SK-N-SH (cell line): ENCODE results near the gene HECW1. TPM values are rescaled to one million over a fixed set of nuclear protein-coding genes. Genes with fewer than 3 reads are reported as not detected.

ENCODE experiments used
- CTCF ChIA-PET: fragments of 300-600, 350-600 bp; formaldehyde crosslinking; extraction: SDS; loops from one replicate; lab custom pipeline; 2021; lab: Yijun Ruan, JAX
- POLR2A ChIA-PET: fragments of 350-600 bp; sonication (Branson Sonifier 250); formaldehyde crosslinking; extraction: SDS; loops from one replicate; lab custom pipeline; 2020; ENCODE audit warnings: antibody characterized with exemption, inconsistent platforms; lab: Yijun Ruan, JAX
- DNase-seq: peaks from one replicate; pipeline ENCODE4 v3.0.0; 2012
- H2AFZ ChIP-seq: fragments of 200-600 bp; sonication (generic); 2 replicates; pipeline ENCODE4 v1.8.1; 2016; ENCODE audit warnings: antibody characterized with exemption, mild to moderate bottlenecking, low read depth
- H3F3A ChIP-seq: fragments of 200-600 bp; sonication (generic); replicated peaks from 2 replicates; pipeline ENCODE3; 2016; ENCODE audit warnings: antibody characterized with exemption, mild to moderate bottlenecking; ENCODE audit not compliant: insufficient read depth
- H3K27ac ChIP-seq, 2 experiments: fragments of 200-500 bp in 1 of 2; fragments of 200-600 bp in 1 of 2; sonication (Bioruptor generic) in 1 of 2; sonication (generic), shearing (Covaris generic) in 1 of 2; 2 replicates each; pipeline versions ENCODE4 v1.5.1 to v1.6.1; 2014 to 2016; ENCODE audit warnings: low read depth in 2 of 2, inconsistent platforms in 1 of 2, low read length in 1 of 2, mild to moderate bottlenecking in 1 of 2, mixed read lengths in 1 of 2
- H3K27me3 ChIP-seq: fragments of 200-600 bp; sonication (generic), shearing (Covaris generic); 2 replicates; pipeline ENCODE4 v1.6.1; 2016; ENCODE audit warnings: mixed run types; ENCODE audit not compliant: insufficient read depth
- H3K36me3 ChIP-seq, 2 experiments: fragments of 200-500 bp in 1 of 2; fragments of 200-600 bp in 1 of 2; sonication (Bioruptor generic) in 1 of 2; sonication (generic) in 1 of 2; replicated peaks in 1 of 2; 2 replicates each; pipeline versions ENCODE3 to v1.5.1; 2014 to 2016; ENCODE audit warnings: low read length in 1 of 2, mild to moderate bottlenecking in 1 of 2; ENCODE audit not compliant: insufficient read depth in 2 of 2, control insufficient read depth in 1 of 2
- H3K4me1 ChIP-seq, 2 experiments: fragments of 200-500 bp in 1 of 2; fragments of 200-600 bp in 1 of 2; sonication (Bioruptor generic) in 1 of 2; sonication (generic), shearing (Covaris generic) in 1 of 2; 2 replicates each; pipeline versions ENCODE4 v1.5.1 to v1.6.1; 2014 to 2016; ENCODE audit warnings: low read depth in 1 of 2, low read length in 1 of 2, mixed run types in 1 of 2; ENCODE audit not compliant: insufficient read depth in 2 of 2, control insufficient read depth in 1 of 2
- H3K4me2 ChIP-seq: fragments of 200-600 bp; sonication (generic), shearing (Covaris generic); 2 replicates; pipeline ENCODE4 v1.6.1; 2017; ENCODE audit warnings: mixed run types
- H3K4me3 ChIP-seq, 2 experiments: fragments of 200-500 bp in 1 of 2; fragments of 200-600 bp in 1 of 2; sonication (Bioruptor generic) in 1 of 2; sonication (generic), shearing (Covaris generic) in 1 of 2; 2 replicates each; pipeline versions ENCODE4 v1.5.1 to v1.8.1; 2014 to 2016; ENCODE audit warnings: low read depth in 2 of 2, inconsistent platforms in 1 of 2, low read length in 1 of 2, mild to moderate bottlenecking in 1 of 2, mixed read lengths in 1 of 2, moderate library complexity in 1 of 2
- H3K79me2 ChIP-seq: fragments of 200-600 bp; sonication (generic); 2 replicates; pipeline ENCODE4 v1.8.1; 2017; ENCODE audit warnings: mild to moderate bottlenecking; ENCODE audit not compliant: insufficient read depth
- H3K9ac ChIP-seq: fragments of 200-600 bp; sonication (generic); 2 replicates; pipeline ENCODE4 v1.6.1; 2017; ENCODE audit warnings: mixed run types
- H3K9me2 ChIP-seq: fragments of 200-600 bp; sonication (generic); 2 replicates; pipeline ENCODE4 v1.6.1; 2017; ENCODE audit warnings: mixed run types
- H3K9me3 ChIP-seq: fragments of 200-600 bp; sonication (generic); 2 replicates; pipeline ENCODE4 v1.6.1; 2017; ENCODE audit warnings: mixed run types, mild to moderate bottlenecking, moderate library complexity
- H4K20me1 ChIP-seq: fragments of 200-600 bp; sonication (generic); 2 replicates; pipeline ENCODE4 v1.6.1; 2017; ENCODE audit warnings: mild to moderate bottlenecking, mixed run types; ENCODE audit not compliant: insufficient read depth
- EP300 ChIP-seq, 2 experiments: IDR thresholded peaks; 2 replicates each; pipeline versions ENCODE4 v1.4.0 to v1.6.1; 2012; ENCODE audit warnings: borderline replicate concordance in 1 of 2, low read depth in 1 of 2, low read length in 1 of 2
- EZH2phosphoT487 ChIP-seq: fragments of 200-600 bp; sonication (generic); IDR thresholded peaks from 2 replicates; pipeline ENCODE4 v1.6.1; 2017; ENCODE audit warnings: low read depth, mixed run types, mild to moderate bottlenecking, antibody characterized with exemption, moderate library complexity, borderline replicate concordance
- GABPA ChIP-seq: IDR thresholded peaks from 2 replicates; pipeline ENCODE4 v1.4.0; 2012; ENCODE audit warnings: low read depth, mild to moderate bottlenecking
- GATA2 ChIP-seq: sonication (generic); formaldehyde crosslinking; IDR thresholded peaks from 2 replicates; pipeline ENCODE4 v1.5.0; 2020; ENCODE audit warnings: mild to moderate bottlenecking, missing genetic modification reagents
- JUND ChIP-seq: IDR thresholded peaks from 2 replicates; pipeline ENCODE4 v1.4.0; 2012
- POLR2AphosphoS5 ChIP-seq: IDR thresholded peaks from 2 replicates; pipeline ENCODE4 v1.6.1; 2012; ENCODE audit warnings: low read depth, low read length
- RCOR1 ChIP-seq: fragments of 150-350 bp; IDR thresholded peaks from 2 replicates; pipeline ENCODE4 v1.6.1; 2017; ENCODE audit warnings: antibody characterized with exemption, low read length
- SMC3 ChIP-seq: IDR thresholded peaks from 2 replicates; pipeline ENCODE4 v1.6.1; 2012; ENCODE audit warnings: low read depth, low read length, improper control_type of control experiment
- TAF1 ChIP-seq: IDR thresholded peaks from 2 replicates; pipeline ENCODE4 v1.6.1; 2012; ENCODE audit warnings: low read depth, mild to moderate bottlenecking, low read length, moderate library complexity, borderline replicate concordance
- TCF12 ChIP-seq: IDR thresholded peaks from 2 replicates; pipeline ENCODE4 v1.4.0; 2012
- YY1 ChIP-seq: IDR thresholded peaks from 2 replicates; pipeline ENCODE4 v1.4.0; 2012; ENCODE audit warnings: low read depth, mild to moderate bottlenecking
- WGBS: methylation state at CpG from one replicate; pipeline ENCODE4 v1.1.6; 2017; ENCODE audit warnings: low lambda C conversion rate; 5-methylcytosine and 5-hydroxymethylcytosine counted together
- polyA plus RNA-seq, 3 experiments: library from polyadenylated mRNA; depleted of rRNA; stranded (reverse); fragments of >200 nt; gene quantifications; 2 replicates each; pipeline ENCODE4 v1.2.3, GENCODE V29; 2012
- TF ChIP-seq, protein P1 (sequence below): fragments of 150-350 bp; IDR thresholded peaks from 2 replicates; pipeline ENCODE4 v1.6.1; 2016; ENCODE audit warnings: mild to moderate bottlenecking, low read depth, low read length

Gene HECW1
- polyA plus RNA-seq, 1 of the 3 experiments (the other 2 are of a cell fraction): not detected

GRCh38 chr7:43528576-43529354 is 416.3 kb downstream of the HECW1 start:
- POLR2A ChIA-PET: interaction anchor here (1.1 kb wide), 1 partner anchor 55 kb away, joined by 3 read pairs; no protein-coding TSS in a partner anchor
- no peaks in the 10 kb centered on the region for H3K79me2 ChIP-seq
- H3K9me3 ChIP-seq: no peaks in the 10 kb centered on the region
- peaks cover 40% of the 10 kb centered on the region for H3K27me3 ChIP-seq
- no peaks in the 10 kb centered on the region for H4K20me1 ChIP-seq
- H3K36me3 ChIP-seq: no peaks in the 10 kb centered on the region
- H2AFZ ChIP-seq: no peak overlapping the region
- no peak overlapping the region for H3K9ac ChIP-seq
- no peak overlapping the region for H3K4me2 ChIP-seq
- TF ChIP-seq EZH2phosphoT487: no peak
- no peak overlapping the region; a peak in 1 of 4 replicates for H3K27ac ChIP-seq
- CTCF ChIA-PET: interaction anchor here (1.2 to 2.3 kb wide), 4 partner anchors 12 to 73 kb away, joined by 3 to 11 read pairs (median 8); partner anchors contain the start of gene STK17A
- H3F3A ChIP-seq: no peaks in the 10 kb centered on the region
- WGBS: 61% methylated on average over 10 of the region's 10 CpGs
- no peaks in the 10 kb centered on the region for H3K9me2 ChIP-seq
- H3K4me3 ChIP-seq: no peak overlapping the region
- DNase-seq: no peak
- H3K4me1 ChIP-seq: peaks cover 4 to 39% of the 10 kb centered on the region in 2 experiments; a peak in 2 of 4 replicates

GRCh38 chr7:43530553-43531410 is 418.3 kb downstream of the HECW1 start:
- H3K9ac ChIP-seq: no peak overlapping the region
- H3K36me3 ChIP-seq: no peaks in the 10 kb centered on the region
- no peak overlapping the region for H3K4me3 ChIP-seq
- no peak overlapping the region for H2AFZ ChIP-seq
- CTCF ChIA-PET: interaction anchor here (0.9 to 4.5 kb wide), 5 partner anchors 12 to 169 kb away, joined by 3 to 38 read pairs (median 4); partner anchors contain the start of gene STK17A
- H4K20me1 ChIP-seq: no peaks in the 10 kb centered on the region
- peaks cover 6% of the 10 kb centered on the region for H3F3A ChIP-seq
- peaks cover 4 to 50% of the 10 kb centered on the region in 2 experiments; a peak in 2 of 4 replicates for H3K4me1 ChIP-seq
- H3K27me3 ChIP-seq: peaks cover 40% of the 10 kb centered on the region
- no peaks in the 10 kb centered on the region for H3K9me3 ChIP-seq
- H3K79me2 ChIP-seq: no peaks in the 10 kb centered on the region
- TF ChIP-seq POLR2AphosphoS5 (no peak), EP300 (IDR thresholded peaks at IDR 0.05; ENCODE audit: borderline replicate concordance in 1 of 2, low read depth in 1 of 2, low read length in 1 of 2) (peak in 1 of 2 experiments; percentile 54; a peak in 1 of 4 replicates), TAF1 (no peak), RCOR1 (no peak), YY1 (no peak), GABPA (no peak), JUND (no peak), TCF12 (peak; percentile 19; the same call in 1 of the 2 replicates), SMC3 (no peak), GATA2 (CRISPR knock-in tag) (peak; percentile 57; the same call in 1 of the 2 replicates)
- TF ChIP-seq, protein P1, sequence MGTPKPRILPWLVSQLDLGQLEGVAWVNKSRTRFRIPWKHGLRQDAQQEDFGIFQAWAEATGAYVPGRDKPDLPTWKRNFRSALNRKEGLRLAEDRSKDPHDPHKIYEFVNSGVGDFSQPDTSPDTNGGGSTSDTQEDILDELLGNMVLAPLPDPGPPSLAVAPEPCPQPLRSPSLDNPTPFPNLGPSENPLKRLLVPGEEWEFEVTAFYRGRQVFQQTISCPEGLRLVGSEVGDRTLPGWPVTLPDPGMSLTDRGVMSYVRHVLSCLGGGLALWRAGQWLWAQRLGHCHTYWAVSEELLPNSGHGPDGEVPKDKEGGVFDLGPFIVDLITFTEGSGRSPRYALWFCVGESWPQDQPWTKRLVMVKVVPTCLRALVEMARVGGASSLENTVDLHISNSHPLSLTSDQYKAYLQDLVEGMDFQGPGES: no peak
- peak overlapping the region in 1 of 2 experiments; percentile 94; a peak in 2 of 4 replicates for H3K27ac ChIP-seq
- POLR2A ChIA-PET: interaction anchor here (1.0 kb wide), 1 partner anchor 227 kb away, joined by 3 read pairs; the partner anchor contains the start of gene BLVRA
- H3K9me2 ChIP-seq: no peaks in the 10 kb centered on the region
- no peak for DNase-seq
- no peak overlapping the region for H3K4me2 ChIP-seq
- 31% methylated on average over 6 of the region's 6 CpGs for WGBS
